ENCODE measurements around the gene FAM20C. TPM values are rescaled to one million over a fixed set of nuclear protein-coding genes. Genes with fewer than 3 reads are reported as not detected.

FAM20C gene
- total RNA-seq, 2 experiments from 2014 or later: not detected

GRCh38 chr7:221978-222715 is 29.8 kb downstream of the FAM20C start:
- ChIA-PET CTCF (ENCODE audit: unreplicated experiment) (no interaction called here), POLR2A (no interaction called here)
- Histone ChIP-seq H3K27ac (ENCODE audit: low read depth, low read length, poor library complexity, severe bottlenecking) (no peak overlapping the region), H3K79me2 (ENCODE audit: insufficient read depth, low read depth, low read length) (no peaks in the 10 kb centered on the region), H3K9me3 (ENCODE audit: low read length) (no peaks in the 10 kb centered on the region), H3K4me2 (ENCODE audit: low read length) (no peak overlapping the region), H2AFZ (ENCODE audit: low read length) (no peak overlapping the region), H3K4me1 (ENCODE audit: insufficient read depth, low read length, poor library complexity, severe bottlenecking) (no peaks in the 10 kb centered on the region), H3K36me3 (ENCODE audit: insufficient read depth, low read length) (no peaks in the 10 kb centered on the region), H3K4me3 (ENCODE audit: low read depth, low read length, poor library complexity, severe bottlenecking) (no peak overlapping the region), H4K20me1 (ENCODE audit: insufficient read depth, low read length) (no peaks in the 10 kb centered on the region), H3K9me2 (ENCODE audit: insufficient read depth, low read length) (no peaks in the 10 kb centered on the region)
- intact Hi-C loops (cut with micrococcal nuclease; ENCODE audit: unreplicated experiment): no loop called here
- TF ChIP-seq, protein P1, sequence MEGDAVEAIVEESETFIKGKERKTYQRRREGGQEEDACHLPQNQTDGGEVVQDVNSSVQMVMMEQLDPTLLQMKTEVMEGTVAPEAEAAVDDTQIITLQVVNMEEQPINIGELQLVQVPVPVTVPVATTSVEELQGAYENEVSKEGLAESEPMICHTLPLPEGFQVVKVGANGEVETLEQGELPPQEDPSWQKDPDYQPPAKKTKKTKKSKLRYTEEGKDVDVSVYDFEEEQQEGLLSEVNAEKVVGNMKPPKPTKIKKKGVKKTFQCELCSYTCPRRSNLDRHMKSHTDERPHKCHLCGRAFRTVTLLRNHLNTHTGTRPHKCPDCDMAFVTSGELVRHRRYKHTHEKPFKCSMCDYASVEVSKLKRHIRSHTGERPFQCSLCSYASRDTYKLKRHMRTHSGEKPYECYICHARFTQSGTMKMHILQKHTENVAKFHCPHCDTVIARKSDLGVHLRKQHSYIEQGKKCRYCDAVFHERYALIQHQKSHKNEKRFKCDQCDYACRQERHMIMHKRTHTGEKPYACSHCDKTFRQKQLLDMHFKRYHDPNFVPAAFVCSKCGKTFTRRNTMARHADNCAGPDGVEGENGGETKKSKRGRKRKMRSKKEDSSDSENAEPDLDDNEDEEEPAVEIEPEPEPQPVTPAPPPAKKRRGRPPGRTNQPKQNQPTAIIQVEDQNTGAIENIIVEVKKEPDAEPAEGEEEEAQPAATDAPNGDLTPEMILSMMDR (conservative IDR thresholded peaks at IDR 0.05; ENCODE audit: low read length): no peak
- TF ChIP-seq EZH2phosphoT487 (IDR thresholded peaks at IDR 0.05; ENCODE audit: borderline replicate concordance, low read depth, low read length): no peak
- BruUV-seq (replicated peaks): no TSS peak
- DNase-seq (ENCODE audit: low spot score): no peak

- TF ChIP-seq, protein P1 (conservative IDR thresholded peaks at IDR 0.05; ENCODE audit: low read length): no peak
- TF ChIP-seq EZH2phosphoT487 (IDR thresholded peaks at IDR 0.05; ENCODE audit: borderline replicate concordance, low read depth, low read length): no peak
- Histone ChIP-seq H4K20me1 (ENCODE audit: insufficient read depth, low read length) (no peaks in the 10 kb centered on the region), H3K4me2 (ENCODE audit: low read length) (no peak overlapping the region), H3K9me3 (ENCODE audit: low read length) (no peaks in the 10 kb centered on the region), H2AFZ (ENCODE audit: low read length) (no peak overlapping the region), H3K27ac (ENCODE audit: low read depth, low read length, poor library complexity, severe bottlenecking) (no peak overlapping the region), H3K4me3 (ENCODE audit: low read depth, low read length, poor library complexity, severe bottlenecking) (no peak overlapping the region), H3K79me2 (ENCODE audit: insufficient read depth, low read depth, low read length) (no peaks in the 10 kb centered on the region), H3K36me3 (ENCODE audit: insufficient read depth, low read length) (no peaks in the 10 kb centered on the region), H3K9me2 (ENCODE audit: insufficient read depth, low read length) (no peaks in the 10 kb centered on the region), H3K4me1 (ENCODE audit: insufficient read depth, low read length, poor library complexity, severe bottlenecking) (no peaks in the 10 kb centered on the region)
- intact Hi-C loops (cut with micrococcal nuclease; ENCODE audit: unreplicated experiment): no loop called here
- CTCF ChIA-PET (ENCODE audit: unreplicated experiment): no interaction called here
- DNase-seq (ENCODE audit: low spot score): no peak
- no TSS peak for BruUV-seq (replicated peaks)
- POLR2A ChIA-PET: no interaction called here
Measured at GRCh38 chr7:222716-223041, 30.3 kb downstream of the FAM20C start.

GRCh38 chr7:223118-223800 is 30.9 kb downstream of the FAM20C start:
- no peaks in the 10 kb centered on the region for H3K9me2 ChIP-seq (ENCODE audit: insufficient read depth, low read length)
- intact Hi-C loops (cut with micrococcal nuclease; ENCODE audit: unreplicated experiment): no loop called here
- POLR2A ChIA-PET: no interaction called here
- H3K9me3 ChIP-seq (ENCODE audit: low read length): no peaks in the 10 kb centered on the region
- no peaks in the 10 kb centered on the region for H3K4me1 ChIP-seq (ENCODE audit: insufficient read depth, low read length, poor library complexity, severe bottlenecking)
- H3K4me2 ChIP-seq (ENCODE audit: low read length): no peak overlapping the region
- H4K20me1 ChIP-seq (ENCODE audit: insufficient read depth, low read length): no peaks in the 10 kb centered on the region
- no TSS peak for BruUV-seq (replicated peaks)
- no peak overlapping the region for H3K27ac ChIP-seq (ENCODE audit: low read depth, low read length, poor library complexity, severe bottlenecking)
- TF ChIP-seq, protein P1 (conservative IDR thresholded peaks at IDR 0.05; ENCODE audit: low read length): no peak
- TF ChIP-seq EZH2phosphoT487 (IDR thresholded peaks at IDR 0.05; ENCODE audit: borderline replicate concordance, low read depth, low read length): no peak
- no peak for DNase-seq (ENCODE audit: low spot score)
- H2AFZ ChIP-seq (ENCODE audit: low read length): no peak overlapping the region
- no peak overlapping the region for H3K4me3 ChIP-seq (ENCODE audit: low read depth, low read length, poor library complexity, severe bottlenecking)
- H3K79me2 ChIP-seq (ENCODE audit: insufficient read depth, low read depth, low read length): no peaks in the 10 kb centered on the region
- H3K36me3 ChIP-seq (ENCODE audit: insufficient read depth, low read length): no peaks in the 10 kb centered on the region
- CTCF ChIA-PET (ENCODE audit: unreplicated experiment): no interaction called here
